A673 (cell line): ENCODE data around the gene NDUFA9.

ENCODE experiments used
- EZH2 ChIP-seq: fragments of 200-600 bp; sonication (generic); IDR thresholded peaks from 2 replicates; pipeline ENCODE4 v1.6.1; 2017; ENCODE audit warnings: borderline replicate concordance, low read depth, mild to moderate bottlenecking, mixed read lengths, antibody characterized with exemption, low read length; ENCODE audit not compliant: poor library complexity, severe bottlenecking
- TF ChIP-seq, protein P1 (sequence below): fragments of 300-800, 200-600 bp; sonication (generic); conservative IDR thresholded peaks from 2 replicates; pipeline ENCODE4 v1.5.1; 2017; ENCODE audit warnings: low read depth, mild to moderate bottlenecking, antibody characterized with exemption, low read length, moderate library complexity, mixed read lengths

DNA sequence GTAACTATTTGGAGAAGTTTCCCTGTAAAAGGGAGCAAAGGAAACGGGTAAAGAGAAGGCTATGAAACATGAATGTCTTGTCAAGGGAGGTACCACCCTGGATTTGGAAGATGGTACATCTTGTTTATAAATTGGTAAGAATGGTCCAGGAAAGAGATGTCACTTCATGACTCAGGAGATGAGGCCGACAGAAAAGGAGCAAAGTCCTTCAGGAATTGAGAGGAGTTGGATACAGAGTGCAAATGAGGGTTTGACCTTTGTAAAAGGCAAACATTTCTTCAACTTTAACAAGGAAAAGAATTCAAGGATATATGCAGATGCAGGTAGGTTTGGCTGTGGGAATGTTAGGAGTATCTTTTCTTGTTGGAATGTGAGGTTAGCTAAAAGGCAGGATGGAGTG is 30.8 kb downstream of the NDUFA9 start:
- TF ChIP-seq, protein P1, sequence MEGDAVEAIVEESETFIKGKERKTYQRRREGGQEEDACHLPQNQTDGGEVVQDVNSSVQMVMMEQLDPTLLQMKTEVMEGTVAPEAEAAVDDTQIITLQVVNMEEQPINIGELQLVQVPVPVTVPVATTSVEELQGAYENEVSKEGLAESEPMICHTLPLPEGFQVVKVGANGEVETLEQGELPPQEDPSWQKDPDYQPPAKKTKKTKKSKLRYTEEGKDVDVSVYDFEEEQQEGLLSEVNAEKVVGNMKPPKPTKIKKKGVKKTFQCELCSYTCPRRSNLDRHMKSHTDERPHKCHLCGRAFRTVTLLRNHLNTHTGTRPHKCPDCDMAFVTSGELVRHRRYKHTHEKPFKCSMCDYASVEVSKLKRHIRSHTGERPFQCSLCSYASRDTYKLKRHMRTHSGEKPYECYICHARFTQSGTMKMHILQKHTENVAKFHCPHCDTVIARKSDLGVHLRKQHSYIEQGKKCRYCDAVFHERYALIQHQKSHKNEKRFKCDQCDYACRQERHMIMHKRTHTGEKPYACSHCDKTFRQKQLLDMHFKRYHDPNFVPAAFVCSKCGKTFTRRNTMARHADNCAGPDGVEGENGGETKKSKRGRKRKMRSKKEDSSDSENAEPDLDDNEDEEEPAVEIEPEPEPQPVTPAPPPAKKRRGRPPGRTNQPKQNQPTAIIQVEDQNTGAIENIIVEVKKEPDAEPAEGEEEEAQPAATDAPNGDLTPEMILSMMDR, result no peak
- TF ChIP-seq EZH2, result no peak
